ENCODE results near the gene PLOD2.

PLOD2 gene

DNA sequence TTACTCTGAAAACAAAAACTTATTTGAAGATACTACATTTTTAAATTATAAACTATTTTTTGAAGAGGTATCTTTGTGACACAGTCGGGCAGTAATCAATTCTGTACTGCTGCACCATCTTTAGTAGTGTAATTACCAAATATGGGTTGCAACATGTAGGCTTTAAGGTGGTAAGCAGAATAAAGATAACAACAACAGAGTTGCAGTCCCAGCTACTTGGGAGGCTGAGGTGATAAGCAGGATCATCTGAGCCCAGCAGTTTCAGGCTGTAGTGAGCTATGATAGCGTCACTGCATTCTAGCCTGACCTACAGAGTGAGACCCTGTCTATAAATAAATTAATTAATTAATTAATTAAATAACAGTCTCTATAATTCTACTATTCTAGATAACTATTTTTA lies 6.0 kb downstream of the PLOD2 start:
- H3K27me3 ChIP-seq (ENCODE audit: insufficient read depth, poor library complexity, severe bottlenecking), result peaks cover 14% of the 10 kb centered on the region
- no peak overlapping the region for H3K27ac ChIP-seq (replicated peaks)
- TF ChIP-seq CTCF (IDR thresholded peaks at IDR 0.05; ENCODE audit: insufficient read depth, low read length), result no peak
- TF ChIP-seq SPI1 (IDR thresholded peaks at IDR 0.05; ENCODE audit: borderline replicate concordance, low read depth), result no peak
- no peak for TF ChIP-seq REST (IDR thresholded peaks at IDR 0.05; ENCODE audit: insufficient replicate concordance, low read depth)
- no peak for TF ChIP-seq POLR2AphosphoS5 (IDR thresholded peaks at IDR 0.05; ENCODE audit: low read depth)
- TF ChIP-seq GABPA (IDR thresholded peaks at IDR 0.05; ENCODE audit: low read depth), result no peak
- no peak overlapping the region for H3K4me3 ChIP-seq (replicated peaks; ENCODE audit: insufficient read depth, low read length)
- DNase-seq (ENCODE audit: low read depth in 1 of 2, low spot score in 1 of 2), result no peak

- H3K27ac ChIP-seq (replicated peaks), result no peak overlapping the region
- peaks cover 7% of the 10 kb centered on the region for H3K27me3 ChIP-seq (ENCODE audit: insufficient read depth, poor library complexity, severe bottlenecking)
- no peak for DNase-seq (ENCODE audit: low read depth in 1 of 2, low spot score in 1 of 2)
- no peak overlapping the region for H3K4me3 ChIP-seq (replicated peaks; ENCODE audit: insufficient read depth, low read length)
- TF ChIP-seq CTCF (IDR thresholded peaks at IDR 0.05; ENCODE audit: insufficient read depth, low read length) (no peak), POLR2AphosphoS5 (IDR thresholded peaks at IDR 0.05; ENCODE audit: low read depth) (no peak), REST (IDR thresholded peaks at IDR 0.05; ENCODE audit: insufficient replicate concordance, low read depth) (no peak), GABPA (IDR thresholded peaks at IDR 0.05; ENCODE audit: low read depth) (no peak), SPI1 (IDR thresholded peaks at IDR 0.05; ENCODE audit: borderline replicate concordance, low read depth) (no peak)
Measured at GRCh38 chr3:146154316-146154715, 6.7 kb downstream of the PLOD2 start.

DNA sequence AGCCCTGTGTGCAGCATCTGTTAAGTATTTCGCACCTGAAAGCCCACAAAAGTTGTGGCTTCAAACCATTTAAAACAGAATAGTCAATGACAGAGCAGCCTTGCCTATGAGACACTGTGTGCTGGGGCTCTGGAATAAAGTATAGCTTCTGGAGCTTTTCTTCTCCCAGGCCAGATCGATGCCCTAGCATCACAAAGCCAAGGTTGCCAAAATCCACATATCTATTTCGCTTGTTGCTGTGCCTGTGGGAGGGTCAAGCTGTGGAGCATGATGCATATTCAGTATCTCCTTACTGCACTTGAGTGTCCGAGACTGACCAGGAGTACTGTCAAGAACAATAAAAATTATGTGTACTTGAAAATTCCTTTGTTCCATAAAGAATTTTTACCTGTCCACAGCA lies 7.6 kb downstream of the PLOD2 start:
- Histone ChIP-seq H3K4me3 (replicated peaks; ENCODE audit: insufficient read depth, low read length) (no peak overlapping the region), H3K27me3 (ENCODE audit: insufficient read depth, poor library complexity, severe bottlenecking) (peaks cover 3% of the 10 kb centered on the region), H3K27ac (replicated peaks) (no peak overlapping the region)
- TF ChIP-seq SPI1 (IDR thresholded peaks at IDR 0.05; ENCODE audit: borderline replicate concordance, low read depth) (no peak), REST (IDR thresholded peaks at IDR 0.05; ENCODE audit: insufficient replicate concordance, low read depth) (no peak), CTCF (IDR thresholded peaks at IDR 0.05; ENCODE audit: insufficient read depth, low read length) (no peak), POLR2AphosphoS5 (IDR thresholded peaks at IDR 0.05; ENCODE audit: low read depth) (no peak), GABPA (IDR thresholded peaks at IDR 0.05; ENCODE audit: low read depth) (no peak)
- no peak for DNase-seq (ENCODE audit: low read depth in 1 of 2, low spot score in 1 of 2)

Measured in HL-60 (cell line).